HG03139 (cell line): Measurements from ENCODE around the gene SCN3A.
A peak's percentile ranks its signal among the peaks of the same experiment; 100 is the strongest.

Experiments used
- ATAC-seq: cut with Tn5 transposase; IDR thresholded peaks from one replicate; pipeline ENCODE4 v1.9.1; 2021; ENCODE audit not compliant: unreplicated experiment

The SCN3A gene

DNA sequence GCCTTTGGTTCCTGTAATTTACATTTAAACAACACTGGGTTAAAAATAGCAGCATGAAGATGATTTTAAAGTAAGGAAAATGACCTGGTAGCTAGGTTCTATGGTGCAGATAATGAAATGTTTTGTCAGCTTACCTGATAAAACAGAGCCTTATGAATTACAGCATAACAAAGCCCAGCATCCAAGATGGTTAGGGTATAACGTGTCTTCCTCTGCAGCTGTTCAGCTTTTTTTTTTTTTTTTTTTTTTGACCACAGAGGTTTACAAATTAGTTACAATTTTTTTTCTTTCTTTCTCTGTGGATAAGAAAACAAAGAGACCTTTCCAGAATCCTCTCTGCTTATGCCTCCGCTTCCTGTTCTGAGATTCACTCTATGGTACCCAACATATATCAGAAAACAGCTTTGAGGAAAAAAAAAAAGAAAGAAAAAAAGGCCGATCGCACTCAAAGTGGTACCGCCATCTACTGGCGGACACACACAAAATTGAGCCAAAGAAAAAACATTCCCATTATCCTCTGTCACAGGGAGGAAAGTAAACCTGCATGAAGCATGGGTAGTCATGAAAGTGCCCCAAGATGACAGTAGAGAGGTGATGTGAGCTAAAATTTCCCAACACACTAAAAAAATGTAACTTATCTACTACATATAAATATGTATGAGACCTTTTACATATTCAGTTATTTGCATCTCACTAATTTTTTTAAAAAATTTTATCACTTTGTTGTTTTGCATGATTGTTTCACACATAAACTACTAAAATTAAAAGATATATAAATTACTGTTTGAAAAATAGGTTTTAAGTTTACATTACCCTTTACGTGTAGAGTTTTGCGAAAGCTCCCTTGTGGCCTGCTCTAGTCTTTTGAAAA is at the start of gene SCN3A:
SCN3A (minus strand) TSS at position 362 of the 871 bp plus-strand sequence. CDS start 27,656 bp downstream, outside the sequence.
- ATAC-seq, result peak; percentile 73

DNA sequence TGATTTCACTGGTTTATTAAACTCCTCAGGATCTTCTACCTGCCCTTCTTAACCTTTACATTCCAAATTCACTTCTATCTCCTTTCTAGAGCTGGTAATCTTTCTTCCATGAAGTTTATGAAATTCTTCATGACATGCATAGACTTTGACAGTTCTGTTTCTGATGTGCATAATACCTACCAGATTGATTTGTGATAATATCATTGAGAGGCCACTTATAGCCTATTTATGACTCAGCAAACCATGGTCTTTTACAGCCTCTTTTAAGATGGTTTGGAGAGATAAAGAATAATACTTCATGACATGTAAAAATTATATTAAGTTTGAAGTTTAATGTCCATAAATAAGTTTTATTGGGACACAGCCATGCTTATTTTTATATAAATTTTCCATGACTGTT is 49.3 kb upstream of the SCN3A start:
- ATAC-seq, result no peak

DNA sequence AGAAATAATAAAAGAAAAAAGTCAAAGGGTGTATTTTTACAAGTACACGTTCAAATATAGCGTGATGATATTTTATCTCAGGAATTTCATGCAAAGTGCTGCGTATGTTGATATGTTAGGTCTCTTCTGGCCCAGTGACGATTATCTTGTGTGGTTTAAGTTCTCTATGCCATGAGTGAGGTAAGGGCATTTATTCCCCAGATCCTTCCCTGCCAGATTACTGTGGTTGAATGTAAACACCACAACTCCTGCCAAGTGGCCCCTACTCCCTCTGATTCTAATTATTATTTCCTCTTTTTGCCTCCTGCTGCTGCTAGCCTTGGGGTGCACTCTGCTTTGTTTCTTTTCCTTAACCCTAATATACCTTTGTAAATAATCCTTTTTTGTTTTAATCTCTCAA is 47.5 kb upstream of the SCN3A start:
- no peak for ATAC-seq

DNA sequence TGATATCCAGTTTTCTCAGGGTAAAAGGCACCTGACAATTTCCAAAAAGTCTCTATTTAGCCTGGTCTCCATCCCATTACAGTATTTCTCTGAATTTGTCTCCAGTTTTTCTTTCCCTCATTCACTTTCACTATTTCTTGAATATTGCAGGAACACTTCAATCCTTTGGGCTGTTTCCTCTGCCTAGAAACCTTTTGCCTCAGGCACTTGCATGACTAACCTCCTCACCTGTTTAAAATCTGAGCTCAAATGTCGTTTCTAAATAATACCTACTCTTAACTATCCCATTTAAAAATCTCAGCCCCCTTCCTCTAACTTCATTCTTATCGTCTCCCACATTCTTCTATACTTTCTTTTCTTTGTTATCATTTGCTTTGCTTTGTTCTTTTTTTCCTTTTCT is 44.4 kb upstream of the SCN3A start:
- ATAC-seq, result no peak

DNA sequence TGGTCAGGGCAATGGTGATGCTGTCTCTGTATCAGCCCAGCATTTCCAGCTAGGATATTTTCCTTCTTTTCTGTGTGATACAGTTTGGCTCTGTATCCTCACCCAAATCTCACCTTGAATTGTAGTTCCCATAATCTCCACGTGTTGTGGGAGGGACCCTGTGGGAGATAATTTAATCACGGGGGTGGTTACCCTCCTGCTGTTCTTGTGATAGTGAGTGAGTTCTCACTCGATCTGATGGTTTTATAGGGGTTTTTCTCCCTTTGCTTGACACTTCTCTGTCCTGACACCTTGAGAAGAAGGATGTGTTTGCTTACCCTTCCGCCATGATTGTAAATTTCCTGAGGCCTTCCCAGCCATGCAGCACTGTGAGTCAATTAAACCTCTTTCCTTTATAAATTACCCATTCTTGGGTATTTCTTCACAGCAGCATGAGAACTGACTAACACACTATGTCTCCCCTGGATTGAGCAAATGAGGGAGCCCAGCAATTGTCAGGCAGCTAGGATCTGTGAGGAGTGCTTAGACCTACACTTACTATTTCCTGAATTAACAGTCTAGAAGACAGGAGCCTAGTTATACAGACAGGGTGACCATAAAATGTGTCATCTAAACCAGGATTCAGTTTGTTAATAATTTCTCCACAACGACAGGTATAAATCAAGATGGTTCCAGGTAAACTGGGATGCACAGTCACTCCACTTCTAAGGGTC is 41.4 kb upstream of the SCN3A start:
- ATAC-seq, result no peak

DNA sequence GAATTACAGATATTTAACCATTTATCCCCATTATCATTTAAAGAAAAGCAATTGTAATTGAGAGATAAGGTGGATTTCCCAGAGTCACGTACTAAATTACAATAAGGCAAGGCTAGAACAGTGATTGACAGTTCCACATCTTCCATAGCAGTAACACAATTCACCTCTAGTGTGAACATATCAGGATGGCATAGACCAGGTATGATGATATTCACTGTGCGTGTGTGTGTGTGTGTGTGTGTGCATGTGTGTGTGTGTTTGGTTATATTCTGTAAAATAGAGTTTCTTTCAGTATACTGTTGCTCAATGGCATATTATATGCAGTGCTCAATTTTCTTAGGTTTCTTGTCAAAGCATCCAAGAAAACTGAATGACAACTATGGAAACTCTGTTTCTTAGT is 37.1 kb upstream of the SCN3A start:
- ATAC-seq, result no peak

DNA sequence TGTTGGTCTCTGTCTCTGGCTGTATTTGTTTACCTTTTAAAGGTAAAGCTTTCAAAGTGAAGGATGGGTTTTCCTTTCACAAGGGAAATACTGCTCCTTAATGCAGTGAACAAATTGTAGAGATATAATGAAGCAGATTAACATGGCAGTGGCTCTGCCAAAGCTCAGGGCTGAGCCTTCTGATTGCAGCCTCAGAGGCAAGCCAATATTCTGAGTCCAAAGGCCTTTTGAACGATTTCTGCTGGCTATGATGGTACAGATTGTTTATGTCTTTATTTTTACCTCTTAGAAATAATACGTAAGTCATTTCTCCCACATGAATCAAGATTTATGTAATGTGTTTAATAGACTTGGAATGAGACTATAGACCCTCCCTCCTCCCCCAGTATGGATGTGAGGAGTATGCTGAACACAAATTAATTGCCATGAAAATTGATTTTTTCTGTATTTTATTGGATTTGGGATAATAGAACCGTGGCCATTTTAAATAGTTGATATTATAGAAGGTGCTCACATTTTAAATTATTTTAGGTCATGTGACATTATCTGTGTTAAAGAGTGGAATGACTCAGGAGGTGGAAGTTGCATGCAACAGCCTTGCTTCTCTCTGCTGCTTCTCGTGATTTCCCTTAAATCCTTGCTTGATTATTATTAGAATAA is 36.1 kb upstream of the SCN3A start:
- ATAC-seq, result no peak

DNA sequence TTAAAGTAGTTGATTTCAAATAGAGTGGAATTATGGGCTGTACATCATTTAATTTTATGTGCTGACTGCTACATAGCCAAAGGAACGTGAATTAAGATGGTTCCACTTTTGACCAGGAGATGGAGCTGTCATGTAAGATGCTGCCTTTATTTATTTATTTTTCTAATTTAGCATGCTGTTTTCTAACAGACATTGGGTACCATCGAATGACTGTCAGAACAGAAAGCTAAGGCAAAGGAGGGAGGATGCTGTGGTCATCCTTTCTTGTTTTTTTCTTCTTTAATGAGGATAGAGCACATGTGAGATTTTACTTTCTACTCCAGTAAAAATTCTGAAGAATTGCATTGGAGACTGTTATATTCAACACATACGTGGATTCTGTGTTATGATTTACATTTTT is 35.4 kb upstream of the SCN3A start, which contains the start of gene SCN2A:
SCN2A (plus strand) TSS at position 185 of the 400 bp plus-strand sequence. CDS start 56,410 bp downstream, outside the sequence.
- peak; percentile 69 for ATAC-seq

DNA sequence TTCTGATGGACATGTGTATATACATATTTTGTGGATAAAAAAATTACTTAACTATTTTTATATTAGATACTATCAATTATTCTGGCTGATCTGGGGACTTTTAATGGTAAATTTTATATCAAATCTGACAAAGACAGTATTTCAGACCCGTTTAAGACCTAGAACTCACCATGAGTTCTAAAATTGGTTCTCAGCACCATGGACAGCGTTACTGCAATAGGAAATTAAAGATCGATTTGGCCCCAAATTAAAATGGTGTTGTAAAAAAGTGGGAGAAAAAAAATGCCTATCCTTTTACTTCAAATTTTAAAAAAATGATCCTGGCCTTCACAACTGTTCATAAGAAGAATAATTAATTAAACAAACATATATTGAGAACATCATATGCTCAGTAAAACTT is 34.4 kb upstream of the SCN3A start:
- ATAC-seq, result no peak

DNA sequence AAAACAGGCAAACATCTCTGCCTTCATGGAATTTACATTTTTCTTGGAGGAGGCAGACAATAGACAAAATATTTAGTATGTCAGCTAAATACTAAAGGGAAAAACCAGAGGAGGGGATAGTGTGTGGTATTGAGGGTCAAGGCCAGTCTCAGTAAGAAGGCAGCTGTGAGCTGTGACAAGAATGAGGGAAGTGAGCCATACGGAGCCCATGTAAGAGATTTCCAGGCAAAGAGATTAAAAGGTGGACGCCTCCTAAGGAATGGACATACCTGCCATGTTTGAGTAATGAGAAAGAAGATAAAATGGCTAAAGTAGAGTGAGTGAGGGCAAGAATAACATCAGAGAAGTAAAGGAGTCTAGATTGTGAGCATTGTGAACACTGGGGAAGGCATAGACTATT is 33.2 kb upstream of the SCN3A start:
- ATAC-seq, result no peak

DNA sequence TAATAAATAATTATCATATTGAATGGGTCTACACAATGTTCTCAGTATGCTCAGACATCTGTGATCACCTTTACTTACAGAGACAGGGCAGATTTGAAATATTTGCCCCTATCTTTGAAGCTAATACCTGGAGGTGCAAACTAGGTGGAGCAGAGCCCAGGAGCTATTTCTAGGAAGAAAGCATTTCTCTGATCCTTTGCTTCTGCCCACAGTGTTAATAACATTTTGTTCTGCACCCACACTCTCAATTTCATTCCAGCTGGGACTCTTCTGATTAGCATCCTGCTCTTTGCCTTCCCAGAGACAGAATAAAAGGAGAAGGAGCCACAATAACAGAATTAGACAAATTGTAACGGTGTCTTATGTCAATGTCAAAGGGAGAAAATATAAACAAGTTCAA is 23.7 kb upstream of the SCN3A start:
- ATAC-seq, result no peak

DNA sequence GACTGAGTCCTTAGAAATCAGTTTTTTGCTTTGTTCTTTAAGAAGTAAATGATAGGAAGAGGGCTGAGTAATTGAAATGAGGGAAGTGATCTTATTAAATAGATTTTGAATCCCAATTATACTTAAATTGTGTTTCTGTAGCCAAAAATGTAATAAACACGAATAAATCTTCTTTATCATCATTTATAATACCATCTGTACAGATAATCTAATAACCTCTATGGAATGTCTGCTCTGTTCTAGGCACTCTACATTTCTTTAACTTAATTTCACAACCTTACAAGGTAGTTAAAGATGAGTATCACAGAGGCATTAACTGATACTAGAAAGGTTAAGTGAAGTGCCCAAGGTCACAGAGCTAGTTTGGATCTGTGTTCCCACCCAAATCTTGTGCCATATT is 21.1 kb upstream of the SCN3A start:
- ATAC-seq, result no peak

DNA sequence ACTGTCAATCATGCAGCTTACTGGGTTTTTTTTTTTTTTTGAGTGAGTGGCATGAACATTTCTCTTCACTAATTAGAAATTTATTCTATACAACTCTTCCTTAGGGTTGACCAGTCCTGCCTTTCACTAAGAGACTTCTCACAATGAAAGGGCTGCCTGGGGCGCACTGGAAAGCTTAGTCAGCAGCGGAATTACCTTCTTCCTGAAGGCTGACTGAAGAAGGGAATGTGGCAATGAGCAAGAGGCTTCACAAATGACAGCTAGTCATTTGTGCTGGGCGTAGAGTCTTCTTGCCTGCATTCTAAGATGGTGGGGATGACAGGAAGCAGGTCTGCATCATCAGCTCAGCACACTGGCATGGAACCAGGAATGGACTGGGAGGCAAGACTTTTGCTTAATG is 15.6 kb upstream of the SCN3A start:
- ATAC-seq, result no peak

DNA sequence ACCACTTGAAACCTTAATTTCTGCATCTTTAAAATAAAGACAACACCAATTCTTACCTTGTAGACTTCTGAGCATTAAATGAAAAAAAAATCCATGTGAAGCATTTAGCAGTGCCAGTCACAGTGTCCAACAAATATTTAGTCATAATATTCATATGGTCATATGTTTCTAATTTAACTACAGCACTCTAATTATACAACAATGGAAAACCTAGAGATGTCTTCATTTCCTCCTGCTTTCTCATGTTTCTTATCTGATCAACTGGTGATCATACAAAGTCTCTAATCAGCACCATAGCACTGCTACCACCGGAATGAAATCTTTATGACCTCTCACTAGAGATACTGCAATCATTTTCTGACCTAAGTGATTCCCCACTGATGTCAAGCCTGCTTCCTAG is 10.2 kb upstream of the SCN3A start:
- ATAC-seq, result no peak

DNA sequence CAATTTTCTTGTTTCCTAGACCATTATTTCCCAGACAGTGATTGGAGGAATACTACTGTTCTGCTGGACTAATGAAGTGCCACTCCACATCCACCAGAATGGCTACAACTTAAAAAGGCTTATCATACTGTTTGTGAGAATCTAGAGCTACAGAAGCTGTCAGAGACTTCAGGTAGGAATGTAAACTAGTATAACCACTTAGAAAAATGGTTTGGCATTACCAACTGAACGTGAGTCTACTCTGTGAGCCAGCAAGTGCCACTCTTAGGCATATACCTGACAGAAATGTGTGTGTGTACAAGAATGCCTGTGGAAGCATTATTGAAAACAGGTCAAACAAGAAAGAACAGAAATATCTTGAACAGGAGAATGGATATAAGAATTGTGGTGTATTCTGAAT is 4.2 kb upstream of the SCN3A start:
- no peak for ATAC-seq

DNA sequence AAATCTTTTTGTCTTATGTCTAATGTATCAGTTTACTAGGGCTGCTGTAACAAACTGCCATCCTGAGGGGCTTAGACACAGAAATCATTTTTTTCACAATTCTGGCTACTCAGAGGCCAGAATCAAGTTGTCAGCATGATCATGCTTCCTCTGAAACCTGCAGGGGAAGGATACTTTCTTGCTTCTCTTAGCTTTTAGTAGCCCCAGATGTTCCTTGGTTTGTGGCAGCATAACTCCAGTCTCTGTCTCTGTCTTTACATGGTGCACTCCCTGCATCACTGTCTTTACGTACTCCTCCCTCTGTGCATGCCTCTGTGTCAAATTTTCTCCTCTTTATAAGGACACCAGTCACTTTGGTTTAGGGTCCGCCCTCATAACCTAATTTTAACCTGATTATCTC is 2.0 kb upstream of the SCN3A start:
- ATAC-seq, result no peak

DNA sequence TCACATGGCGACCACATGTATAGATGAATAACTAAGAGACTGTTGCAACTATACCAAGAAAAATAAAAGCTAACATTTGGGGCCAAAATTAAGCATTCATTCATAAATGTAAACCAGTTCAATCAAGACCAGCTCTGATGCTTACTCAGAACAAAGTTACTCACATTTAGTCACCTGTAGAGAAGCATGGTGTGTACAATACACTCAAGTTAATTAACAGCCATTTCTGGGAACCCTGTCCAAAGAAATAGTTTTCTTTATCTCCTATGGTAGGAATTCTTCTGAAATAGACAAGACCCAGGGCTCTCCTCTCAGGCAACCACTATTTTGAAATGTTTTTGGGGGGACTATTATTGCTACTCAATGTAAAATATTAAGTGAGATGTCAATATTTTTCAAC is 1.6 kb downstream of the SCN3A start:
- ATAC-seq, result no peak

DNA sequence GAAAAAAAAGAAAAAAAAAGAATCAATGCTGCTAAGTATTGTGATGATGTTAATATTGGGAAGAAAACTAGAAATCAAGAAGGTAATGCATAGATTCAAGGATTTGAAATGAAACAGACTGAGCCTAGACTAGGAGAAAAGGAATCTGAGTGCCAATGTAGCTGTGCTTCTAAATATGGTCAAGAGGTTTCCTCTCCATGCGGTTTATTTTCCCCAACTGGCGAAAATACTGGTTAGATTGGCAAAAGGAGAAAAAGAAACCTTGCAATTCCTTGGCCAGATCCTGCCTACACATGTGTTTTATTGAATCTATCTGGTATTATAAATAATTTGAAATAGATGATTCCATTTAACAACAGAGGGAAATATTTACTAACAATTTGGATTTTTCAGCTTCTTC is 5.7 kb downstream of the SCN3A start:
- no peak for ATAC-seq

DNA sequence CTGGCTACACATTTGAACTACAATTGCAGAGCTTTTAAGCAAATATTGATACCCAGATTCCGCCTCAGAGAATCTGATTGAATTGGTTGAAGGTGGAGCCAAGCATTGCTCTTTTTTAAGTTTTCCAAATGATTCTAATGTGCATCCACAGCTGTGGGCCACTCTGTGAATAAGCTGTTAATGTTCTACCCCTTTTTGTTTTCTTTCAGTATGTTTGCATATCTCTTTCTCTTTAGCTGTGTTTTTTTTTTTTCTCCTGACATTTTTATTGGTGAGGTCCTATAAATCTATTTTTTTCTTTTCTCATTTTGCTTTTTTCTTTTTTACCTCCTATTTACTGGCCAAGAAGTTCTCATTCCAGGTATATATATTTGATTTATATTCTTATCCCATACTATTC is 6.5 kb downstream of the SCN3A start:
- no peak for ATAC-seq

DNA sequence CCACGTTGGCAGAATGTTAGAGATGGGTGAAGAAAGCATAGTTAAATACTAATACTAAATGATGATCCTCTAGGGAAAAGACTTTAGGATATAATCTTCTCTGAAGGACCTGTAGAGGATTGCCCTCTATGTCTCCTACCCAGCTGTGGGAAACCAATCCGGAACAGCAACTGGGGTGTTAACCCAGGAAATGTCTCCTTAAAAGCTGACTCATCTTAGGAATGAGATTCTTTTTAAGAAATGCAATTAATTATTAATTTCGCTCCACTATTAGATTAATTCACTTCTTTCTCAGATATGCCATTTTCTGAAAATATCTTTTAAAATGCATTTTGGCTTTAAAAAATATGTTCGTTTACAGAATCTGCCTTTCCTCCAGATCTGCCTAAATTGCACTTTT is 7.4 kb downstream of the SCN3A start:
- ATAC-seq, result no peak

DNA sequence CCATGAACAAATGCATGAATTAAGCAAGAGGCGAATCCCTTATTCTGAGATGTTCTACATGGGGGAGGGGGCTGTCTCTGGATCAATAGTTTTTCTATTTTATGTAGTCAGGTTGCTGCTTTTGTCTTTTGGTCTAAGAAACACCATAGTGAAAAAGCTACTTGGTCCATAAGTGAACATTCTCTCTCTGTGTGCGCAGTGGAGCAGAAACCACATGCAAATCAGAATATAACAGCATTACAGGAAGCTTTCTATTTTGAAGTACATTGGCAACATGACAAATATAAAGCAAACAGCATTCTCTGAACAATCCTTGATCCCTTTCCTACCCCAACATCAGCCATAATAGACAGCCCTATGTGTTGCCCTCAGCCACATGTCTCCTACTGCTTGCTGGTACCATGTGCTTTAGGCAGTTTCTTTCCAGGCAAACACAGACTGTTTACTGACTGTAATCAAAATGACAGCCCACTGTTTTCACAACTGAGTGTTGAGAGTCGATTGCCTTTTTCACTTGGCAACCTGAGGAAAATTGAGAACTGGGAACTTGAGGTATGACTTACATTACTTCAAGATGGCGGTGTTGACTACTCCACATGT is 10.6 kb downstream of the SCN3A start:
- ATAC-seq, result peak; percentile 92
